Astrocyte (in vitro differentiated cells and primary cell): Measurements from ENCODE around the gene TRIP4.

Source experiments
- EZH2 ChIP-seq: IDR thresholded peaks from 2 replicates; pipeline ENCODE4 v1.6.1; 2012; ENCODE audit warnings: mild to moderate bottlenecking, low read length, inconsistent platforms; ENCODE audit not compliant: insufficient read depth
- TF ChIP-seq, protein P1 (sequence below): IDR thresholded peaks from 2 replicates; pipeline ENCODE4 v1.5.1; 2011; ENCODE audit warnings: low read depth, mild to moderate bottlenecking, inconsistent platforms, low read length, moderate library complexity; ENCODE audit not compliant: insufficient read depth

DNA sequence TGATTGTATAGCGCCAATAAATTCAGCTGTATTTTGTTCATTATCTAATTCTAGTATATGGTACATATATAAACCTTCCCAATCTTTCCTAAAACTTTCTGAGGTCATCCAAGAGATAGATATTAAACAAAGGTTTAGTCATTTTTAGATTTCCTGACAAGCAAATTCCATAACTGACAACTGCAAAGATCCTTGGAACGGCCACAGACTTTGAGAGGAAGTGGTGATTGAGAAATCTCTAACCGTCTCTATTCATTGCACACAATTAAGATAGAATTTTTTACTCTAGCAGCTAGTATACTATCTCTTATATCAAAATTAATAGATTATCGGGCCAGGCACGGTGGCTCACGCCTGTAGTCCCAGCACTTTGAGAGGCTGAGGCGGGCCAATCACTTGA is 36.4 kb upstream of the TRIP4 start:
- TF ChIP-seq, protein P1, sequence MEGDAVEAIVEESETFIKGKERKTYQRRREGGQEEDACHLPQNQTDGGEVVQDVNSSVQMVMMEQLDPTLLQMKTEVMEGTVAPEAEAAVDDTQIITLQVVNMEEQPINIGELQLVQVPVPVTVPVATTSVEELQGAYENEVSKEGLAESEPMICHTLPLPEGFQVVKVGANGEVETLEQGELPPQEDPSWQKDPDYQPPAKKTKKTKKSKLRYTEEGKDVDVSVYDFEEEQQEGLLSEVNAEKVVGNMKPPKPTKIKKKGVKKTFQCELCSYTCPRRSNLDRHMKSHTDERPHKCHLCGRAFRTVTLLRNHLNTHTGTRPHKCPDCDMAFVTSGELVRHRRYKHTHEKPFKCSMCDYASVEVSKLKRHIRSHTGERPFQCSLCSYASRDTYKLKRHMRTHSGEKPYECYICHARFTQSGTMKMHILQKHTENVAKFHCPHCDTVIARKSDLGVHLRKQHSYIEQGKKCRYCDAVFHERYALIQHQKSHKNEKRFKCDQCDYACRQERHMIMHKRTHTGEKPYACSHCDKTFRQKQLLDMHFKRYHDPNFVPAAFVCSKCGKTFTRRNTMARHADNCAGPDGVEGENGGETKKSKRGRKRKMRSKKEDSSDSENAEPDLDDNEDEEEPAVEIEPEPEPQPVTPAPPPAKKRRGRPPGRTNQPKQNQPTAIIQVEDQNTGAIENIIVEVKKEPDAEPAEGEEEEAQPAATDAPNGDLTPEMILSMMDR = no peak
- no peak for TF ChIP-seq EZH2
